H1 (cell line): Measurements from ENCODE around the gene GGA1. TPM values are rescaled to one million over a fixed set of nuclear protein-coding genes. Genes with fewer than 3 reads are reported as not detected.

Experiments
- SP2 ChIP-seq: IDR thresholded peaks from 2 replicates; pipeline ENCODE4 v1.6.1; 2012; ENCODE audit warnings: mild to moderate bottlenecking, low read length, inconsistent platforms
- polyA plus RNA-seq, 7 experiments: library from polyadenylated mRNA; depleted of rRNA in 3 of 7; stranded (reverse) in 5 of 7; unstranded in 2 of 7; fragments of >200 nt in 5 of 7; fragments of 200-250 nt in 2 of 7; gene quantifications; 1 replicate in 5 of 7; 2 replicates in 1 of 7; 4 replicates in 1 of 7; pipeline versions ENCODE4 v1.2.1 to v1.2.3, GENCODE V29; 2011 to 2013; ENCODE audit warnings: missing spikeins in 2 of 7, mixed read lengths in 2 of 7
- total RNA-seq: library from RNA; stranded (reverse); fragmentation: NEBNext Ultra II Directional; extraction: Animal tissue kit (Norgen Biotek cat#: 25700); gene quantifications from 2 replicates; pipeline ENCODE4 v1.2.1, GENCODE V29; 2021
- TF ChIP-seq, protein P1 (sequence below): fragments of 300-600 bp; sonication (generic); IDR thresholded peaks from 2 replicates; pipeline ENCODE4 v1.7.1; 2012; ENCODE audit warnings: low read length, moderate library complexity, mild to moderate bottlenecking, inconsistent platforms; ENCODE audit not compliant: insufficient replicate concordance

GGA1 gene
- total and polyA plus RNA-seq, 2 of the 8 experiments (the other 6 are each of a cell fraction or from before 2014, with no cell fraction given) = 49.3 to 57.2 TPM

DNA sequence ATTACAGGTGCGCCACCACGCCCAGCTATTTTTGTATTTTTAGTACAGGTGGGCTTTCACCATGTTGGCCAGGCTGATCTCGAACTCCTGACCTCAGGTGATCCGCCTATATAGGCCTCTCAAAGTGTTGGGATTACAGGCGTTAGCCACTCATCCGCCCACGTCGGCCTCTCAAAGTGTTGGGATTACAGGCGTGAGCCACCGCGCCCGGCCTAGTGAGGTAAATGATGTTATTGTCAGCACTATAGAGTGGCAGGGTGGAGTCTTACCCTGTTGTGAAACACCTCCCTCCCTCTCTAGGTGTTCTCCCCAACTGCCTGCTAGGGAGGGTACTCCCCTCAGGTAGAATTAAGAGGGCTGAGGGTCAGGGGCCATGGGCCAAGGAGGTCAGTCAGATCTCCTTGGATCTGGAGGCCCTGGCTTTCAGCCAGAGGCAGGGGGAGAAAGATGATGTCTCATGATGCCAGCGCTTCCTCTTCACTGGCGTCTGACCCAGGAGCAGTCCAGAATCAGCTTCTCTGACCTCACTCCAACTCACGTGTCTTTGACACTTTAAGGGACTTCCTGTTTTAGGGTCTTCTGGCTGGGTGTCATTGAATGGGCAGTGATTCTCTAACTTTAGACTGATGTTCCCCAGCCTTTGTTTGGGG is 2.0 kb downstream of the GGA1 start (continued):
- TF ChIP-seq, protein P1, sequence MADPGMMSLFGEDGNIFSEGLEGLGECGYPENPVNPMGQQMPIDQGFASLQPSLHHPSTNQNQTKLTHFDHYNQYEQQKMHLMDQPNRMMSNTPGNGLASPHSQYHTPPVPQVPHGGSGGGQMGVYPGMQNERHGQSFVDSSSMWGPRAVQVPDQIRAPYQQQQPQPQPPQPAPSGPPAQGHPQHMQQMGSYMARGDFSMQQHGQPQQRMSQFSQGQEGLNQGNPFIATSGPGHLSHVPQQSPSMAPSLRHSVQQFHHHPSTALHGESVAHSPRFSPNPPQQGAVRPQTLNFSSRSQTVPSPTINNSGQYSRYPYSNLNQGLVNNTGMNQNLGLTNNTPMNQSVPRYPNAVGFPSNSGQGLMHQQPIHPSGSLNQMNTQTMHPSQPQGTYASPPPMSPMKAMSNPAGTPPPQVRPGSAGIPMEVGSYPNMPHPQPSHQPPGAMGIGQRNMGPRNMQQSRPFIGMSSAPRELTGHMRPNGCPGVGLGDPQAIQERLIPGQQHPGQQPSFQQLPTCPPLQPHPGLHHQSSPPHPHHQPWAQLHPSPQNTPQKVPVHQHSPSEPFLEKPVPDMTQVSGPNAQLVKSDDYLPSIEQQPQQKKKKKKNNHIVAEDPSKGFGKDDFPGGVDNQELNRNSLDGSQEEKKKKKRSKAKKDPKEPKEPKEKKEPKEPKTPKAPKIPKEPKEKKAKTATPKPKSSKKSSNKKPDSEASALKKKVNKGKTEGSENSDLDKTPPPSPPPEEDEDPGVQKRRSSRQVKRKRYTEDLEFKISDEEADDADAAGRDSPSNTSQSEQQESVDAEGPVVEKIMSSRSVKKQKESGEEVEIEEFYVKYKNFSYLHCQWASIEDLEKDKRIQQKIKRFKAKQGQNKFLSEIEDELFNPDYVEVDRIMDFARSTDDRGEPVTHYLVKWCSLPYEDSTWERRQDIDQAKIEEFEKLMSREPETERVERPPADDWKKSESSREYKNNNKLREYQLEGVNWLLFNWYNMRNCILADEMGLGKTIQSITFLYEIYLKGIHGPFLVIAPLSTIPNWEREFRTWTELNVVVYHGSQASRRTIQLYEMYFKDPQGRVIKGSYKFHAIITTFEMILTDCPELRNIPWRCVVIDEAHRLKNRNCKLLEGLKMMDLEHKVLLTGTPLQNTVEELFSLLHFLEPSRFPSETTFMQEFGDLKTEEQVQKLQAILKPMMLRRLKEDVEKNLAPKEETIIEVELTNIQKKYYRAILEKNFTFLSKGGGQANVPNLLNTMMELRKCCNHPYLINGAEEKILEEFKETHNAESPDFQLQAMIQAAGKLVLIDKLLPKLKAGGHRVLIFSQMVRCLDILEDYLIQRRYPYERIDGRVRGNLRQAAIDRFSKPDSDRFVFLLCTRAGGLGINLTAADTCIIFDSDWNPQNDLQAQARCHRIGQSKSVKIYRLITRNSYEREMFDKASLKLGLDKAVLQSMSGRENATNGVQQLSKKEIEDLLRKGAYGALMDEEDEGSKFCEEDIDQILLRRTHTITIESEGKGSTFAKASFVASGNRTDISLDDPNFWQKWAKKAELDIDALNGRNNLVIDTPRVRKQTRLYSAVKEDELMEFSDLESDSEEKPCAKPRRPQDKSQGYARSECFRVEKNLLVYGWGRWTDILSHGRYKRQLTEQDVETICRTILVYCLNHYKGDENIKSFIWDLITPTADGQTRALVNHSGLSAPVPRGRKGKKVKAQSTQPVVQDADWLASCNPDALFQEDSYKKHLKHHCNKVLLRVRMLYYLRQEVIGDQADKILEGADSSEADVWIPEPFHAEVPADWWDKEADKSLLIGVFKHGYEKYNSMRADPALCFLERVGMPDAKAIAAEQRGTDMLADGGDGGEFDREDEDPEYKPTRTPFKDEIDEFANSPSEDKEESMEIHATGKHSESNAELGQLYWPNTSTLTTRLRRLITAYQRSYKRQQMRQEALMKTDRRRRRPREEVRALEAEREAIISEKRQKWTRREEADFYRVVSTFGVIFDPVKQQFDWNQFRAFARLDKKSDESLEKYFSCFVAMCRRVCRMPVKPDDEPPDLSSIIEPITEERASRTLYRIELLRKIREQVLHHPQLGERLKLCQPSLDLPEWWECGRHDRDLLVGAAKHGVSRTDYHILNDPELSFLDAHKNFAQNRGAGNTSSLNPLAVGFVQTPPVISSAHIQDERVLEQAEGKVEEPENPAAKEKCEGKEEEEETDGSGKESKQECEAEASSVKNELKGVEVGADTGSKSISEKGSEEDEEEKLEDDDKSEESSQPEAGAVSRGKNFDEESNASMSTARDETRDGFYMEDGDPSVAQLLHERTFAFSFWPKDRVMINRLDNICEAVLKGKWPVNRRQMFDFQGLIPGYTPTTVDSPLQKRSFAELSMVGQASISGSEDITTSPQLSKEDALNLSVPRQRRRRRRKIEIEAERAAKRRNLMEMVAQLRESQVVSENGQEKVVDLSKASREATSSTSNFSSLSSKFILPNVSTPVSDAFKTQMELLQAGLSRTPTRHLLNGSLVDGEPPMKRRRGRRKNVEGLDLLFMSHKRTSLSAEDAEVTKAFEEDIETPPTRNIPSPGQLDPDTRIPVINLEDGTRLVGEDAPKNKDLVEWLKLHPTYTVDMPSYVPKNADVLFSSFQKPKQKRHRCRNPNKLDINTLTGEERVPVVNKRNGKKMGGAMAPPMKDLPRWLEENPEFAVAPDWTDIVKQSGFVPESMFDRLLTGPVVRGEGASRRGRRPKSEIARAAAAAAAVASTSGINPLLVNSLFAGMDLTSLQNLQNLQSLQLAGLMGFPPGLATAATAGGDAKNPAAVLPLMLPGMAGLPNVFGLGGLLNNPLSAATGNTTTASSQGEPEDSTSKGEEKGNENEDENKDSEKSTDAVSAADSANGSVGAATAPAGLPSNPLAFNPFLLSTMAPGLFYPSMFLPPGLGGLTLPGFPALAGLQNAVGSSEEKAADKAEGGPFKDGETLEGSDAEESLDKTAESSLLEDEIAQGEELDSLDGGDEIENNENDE = no peak
- TF ChIP-seq SP2 = no peak
